SH-SY5Y (cell line): ENCODE results near the gene NAV2.

Experiments
- GATA2 ChIP-seq: IDR thresholded peaks from 2 replicates; pipeline ENCODE4 v1.6.1; 2011; ENCODE audit warnings: mild to moderate bottlenecking, low read depth, low read length
- GATA3 ChIP-seq: IDR thresholded peaks from 2 replicates; pipeline ENCODE4 v1.6.1; 2011; ENCODE audit warnings: low read depth, mild to moderate bottlenecking, low read length, moderate library complexity

- TF ChIP-seq GATA2, result no peak
- TF ChIP-seq GATA3, result no peak
Observed at GRCh38 chr11:20025332-20025840, 312.7 kb downstream of the NAV2 start.
